HG02973 (cell line): ENCODE data around the gene SIGLEC12.
A peak's percentile ranks its signal among the peaks of the same experiment; 100 is the strongest.

Experiments
- ATAC-seq: cut with Tn5 transposase; IDR thresholded peaks from one replicate; pipeline ENCODE4 v1.9.1; 2021; ENCODE audit warnings: moderate library complexity; ENCODE audit not compliant: unreplicated experiment

SIGLEC12 gene

GRCh38 chr19:51501594-51502263, at the start of gene SIGLEC12:
SIGLEC12 (minus strand) TSS chr19:51501800; CDS start chr19:51501733, 67 bp downstream.
- ATAC-seq = no peak

GRCh38 chr19:51550848-51551672, 49.5 kb upstream of the SIGLEC12 start:
- ATAC-seq = no peak

GRCh38 chr19:51549533-51550324, 48.1 kb upstream of the SIGLEC12 start:
- no peak for ATAC-seq

- ATAC-seq = no peak
Observed at GRCh38 chr19:51548891-51549305, 47.3 kb upstream of the SIGLEC12 start.

GRCh38 chr19:51548213-51548651, 46.6 kb upstream of the SIGLEC12 start:
- no peak for ATAC-seq

GRCh38 chr19:51547397-51548212, 46.0 kb upstream of the SIGLEC12 start:
- no peak for ATAC-seq

GRCh38 chr19:51546650-51547396, 45.2 kb upstream of the SIGLEC12 start:
- no peak for ATAC-seq

GRCh38 chr19:51546107-51546649, 44.6 kb upstream of the SIGLEC12 start:
- no peak for ATAC-seq

GRCh38 chr19:51544038-51544437, 42.4 kb upstream of the SIGLEC12 start:
- ATAC-seq = no peak

GRCh38 chr19:51542699-51543098, 41.1 kb upstream of the SIGLEC12 start:
- no peak for ATAC-seq

- no peak for ATAC-seq
Observed at GRCh38 chr19:51541458-51542357, 40.1 kb upstream of the SIGLEC12 start.

- ATAC-seq = no peak
Observed at GRCh38 chr19:51539821-51540366, 38.3 kb upstream of the SIGLEC12 start.

- ATAC-seq = no peak
Observed at GRCh38 chr19:51535535-51535934, 33.9 kb upstream of the SIGLEC12 start.

- peak; percentile 76 for ATAC-seq
Observed at GRCh38 chr19:51531349-51532315, 30.0 kb upstream of the SIGLEC12 start, which contains the start of gene SIGLEC6. SIGLEC6 (minus strand) TSS chr19:51531670; CDS start chr19:51531648, 22 bp downstream.

- ATAC-seq = no peak
Observed at GRCh38 chr19:51530616-51531015, 29.0 kb upstream of the SIGLEC12 start.

GRCh38 chr19:51529301-51529700, 27.7 kb upstream of the SIGLEC12 start:
- ATAC-seq = no peak

GRCh38 chr19:51525651-51526050, 24.1 kb upstream of the SIGLEC12 start:
- ATAC-seq = no peak
